ENCODE results near the gene TRPT1. TPM values are rescaled to one million over a fixed set of nuclear protein-coding genes. Genes with fewer than 3 reads are reported as not detected.
A peak's percentile ranks its signal among the peaks of the same experiment; 100 is the strongest.

The TRPT1 gene
- total RNA-seq, 4 donors from 2014 or later = 82.5 to 90.2 (median 87.4) TPM

DNA sequence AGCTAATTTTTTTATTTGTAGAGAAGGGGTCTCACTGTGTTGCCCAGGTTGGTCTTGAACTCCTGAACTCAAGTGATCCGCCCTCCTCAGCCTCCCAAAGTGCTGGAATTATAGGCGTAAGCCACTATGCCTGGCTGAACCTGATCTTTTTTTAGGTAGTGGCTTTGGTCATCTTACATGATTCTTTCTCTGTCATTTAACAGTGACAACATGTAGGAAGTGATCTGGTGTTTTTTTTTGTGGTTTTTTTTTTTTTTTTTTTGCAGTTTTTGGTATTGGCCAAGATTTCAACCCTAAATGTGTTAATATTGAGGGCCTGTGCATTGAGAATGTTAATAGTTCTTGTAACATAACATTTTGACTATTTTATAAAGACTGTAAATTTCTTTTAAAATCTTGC is 27.5 kb downstream of the TRPT1 start:
- Histone ChIP-seq H3K9me3 (no peaks in the 10 kb centered on the region), H3K4me3 (no peak overlapping the region), H3K27me3 (no peaks in the 10 kb centered on the region), H3K27ac (no peak overlapping the region), H3K36me3 (peaks cover 3 to 100% (median 9%) of the 10 kb centered on the region in 3 donors), H3K4me1 (no peaks in the 10 kb centered on the region)
- no peak for TF ChIP-seq POLR2A (IDR thresholded peaks at IDR 0.05)
- TF ChIP-seq, protein P1, sequence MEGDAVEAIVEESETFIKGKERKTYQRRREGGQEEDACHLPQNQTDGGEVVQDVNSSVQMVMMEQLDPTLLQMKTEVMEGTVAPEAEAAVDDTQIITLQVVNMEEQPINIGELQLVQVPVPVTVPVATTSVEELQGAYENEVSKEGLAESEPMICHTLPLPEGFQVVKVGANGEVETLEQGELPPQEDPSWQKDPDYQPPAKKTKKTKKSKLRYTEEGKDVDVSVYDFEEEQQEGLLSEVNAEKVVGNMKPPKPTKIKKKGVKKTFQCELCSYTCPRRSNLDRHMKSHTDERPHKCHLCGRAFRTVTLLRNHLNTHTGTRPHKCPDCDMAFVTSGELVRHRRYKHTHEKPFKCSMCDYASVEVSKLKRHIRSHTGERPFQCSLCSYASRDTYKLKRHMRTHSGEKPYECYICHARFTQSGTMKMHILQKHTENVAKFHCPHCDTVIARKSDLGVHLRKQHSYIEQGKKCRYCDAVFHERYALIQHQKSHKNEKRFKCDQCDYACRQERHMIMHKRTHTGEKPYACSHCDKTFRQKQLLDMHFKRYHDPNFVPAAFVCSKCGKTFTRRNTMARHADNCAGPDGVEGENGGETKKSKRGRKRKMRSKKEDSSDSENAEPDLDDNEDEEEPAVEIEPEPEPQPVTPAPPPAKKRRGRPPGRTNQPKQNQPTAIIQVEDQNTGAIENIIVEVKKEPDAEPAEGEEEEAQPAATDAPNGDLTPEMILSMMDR (IDR thresholded peaks at IDR 0.05) = no peak
- DNase-seq = no peak

DNA sequence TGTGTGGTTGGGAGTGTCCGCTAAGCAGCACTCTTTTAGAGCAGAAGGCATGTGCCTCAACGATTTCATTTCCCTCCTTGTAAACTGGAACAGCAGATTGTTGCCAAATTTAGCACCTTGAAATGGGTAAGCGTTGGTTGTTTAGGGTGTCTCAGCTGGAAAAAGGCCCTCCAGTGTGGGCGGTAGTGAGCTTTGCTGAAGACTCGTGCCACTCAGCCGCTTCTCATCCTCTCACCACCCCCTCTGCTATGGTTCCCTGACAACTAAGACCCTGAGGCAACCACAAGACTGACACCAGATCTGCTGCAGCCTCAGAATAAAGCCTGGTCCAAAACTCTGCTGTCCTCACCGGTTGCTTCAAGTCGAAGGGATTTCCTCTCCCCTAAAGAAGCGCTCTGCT is 29.4 kb downstream of the TRPT1 start:
- TF ChIP-seq POLR2A (IDR thresholded peaks at IDR 0.05) = no peak
- TF ChIP-seq, protein P1 (IDR thresholded peaks at IDR 0.05) = no peak
- no peaks in the 10 kb centered on the region for H3K27me3 ChIP-seq
- H3K4me1 ChIP-seq = no peaks in the 10 kb centered on the region
- peaks cover 0 to 93% (median 9%) of the 10 kb centered on the region in 3 donors for H3K36me3 ChIP-seq
- no peak overlapping the region for H3K27ac ChIP-seq
- no peaks in the 10 kb centered on the region for H3K9me3 ChIP-seq
- no peak overlapping the region for H3K4me3 ChIP-seq
- no peak for DNase-seq

DNA sequence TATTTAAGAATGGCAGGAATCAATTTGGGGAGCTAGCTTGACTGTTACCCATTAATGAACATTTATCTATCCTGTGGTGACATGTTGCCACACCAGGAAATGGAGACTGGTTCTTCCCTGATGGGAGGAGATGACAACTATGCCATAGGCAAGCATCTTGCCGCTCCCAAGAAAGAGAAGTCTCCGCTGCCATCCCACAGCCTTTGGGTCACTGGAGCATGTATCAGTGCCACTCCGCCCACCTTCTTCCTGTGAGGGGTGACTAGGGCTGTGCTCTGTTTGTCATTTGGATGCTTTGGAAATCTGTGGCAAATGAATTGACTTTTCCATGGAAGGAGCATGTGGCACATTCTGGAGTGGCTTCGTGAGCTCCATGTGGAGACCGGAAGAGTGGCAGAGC is 33.6 kb downstream of the TRPT1 start:
- Histone ChIP-seq H3K4me3 (no peak overlapping the region), H3K27me3 (no peaks in the 10 kb centered on the region), H3K9me3 (no peaks in the 10 kb centered on the region), H3K36me3 (peaks cover 0 to 58% (median 9%) of the 10 kb centered on the region in 3 donors), H3K27ac (no peak overlapping the region), H3K4me1 (no peaks in the 10 kb centered on the region)
- TF ChIP-seq POLR2A (IDR thresholded peaks at IDR 0.05) = no peak
- TF ChIP-seq, protein P1 (IDR thresholded peaks at IDR 0.05) = no peak
- no peak for DNase-seq

DNA sequence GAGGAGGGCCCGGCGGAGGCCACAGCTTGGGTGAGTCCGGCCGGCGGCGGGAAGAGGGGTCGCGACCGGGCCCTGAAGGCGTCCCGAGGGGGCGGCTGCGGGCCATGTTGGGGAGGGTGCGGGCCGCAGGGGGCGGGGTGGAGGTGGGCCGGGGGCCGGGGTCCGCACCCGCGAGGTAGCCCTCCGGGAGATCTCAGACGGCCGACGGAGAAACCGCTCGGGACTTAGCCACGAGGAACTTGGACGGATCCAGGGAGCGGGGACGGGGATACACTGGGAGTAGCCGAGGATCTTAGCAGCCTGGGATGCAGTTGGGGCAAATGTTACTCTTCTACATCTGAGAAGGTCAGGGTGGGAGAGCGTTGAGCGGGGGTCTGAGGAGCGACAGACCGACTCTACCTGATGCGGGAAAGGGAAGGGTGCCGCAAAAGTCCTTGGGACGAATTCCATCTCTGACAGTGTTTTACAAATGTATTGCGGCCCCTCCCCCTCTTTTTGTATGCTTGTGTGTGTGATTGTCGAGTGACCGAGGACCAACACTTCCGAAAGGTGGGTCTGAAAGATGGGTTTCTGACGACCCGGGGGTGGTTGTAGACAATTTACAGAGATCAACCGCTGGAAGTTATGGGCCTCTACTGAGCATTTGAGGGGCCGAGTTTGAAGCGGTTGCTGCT is 39.4 kb downstream of the TRPT1 start:
- Histone ChIP-seq H3K4me3 (no peak overlapping the region), H3K9me3 (no peaks in the 10 kb centered on the region), H3K27me3 (no peaks in the 10 kb centered on the region), H3K36me3 (peaks cover 0 to 7% (median 0%) of the 10 kb centered on the region in 3 donors), H3K27ac (peak overlapping the region in 2 of 4 donors; percentile 90 to 93), H3K4me1 (peaks cover 0 to 26% (median 4%) of the 10 kb centered on the region in 4 donors)
- DNase-seq = no peak
- no peak for TF ChIP-seq POLR2A (IDR thresholded peaks at IDR 0.05)
- TF ChIP-seq, protein P1 (IDR thresholded peaks at IDR 0.05) = no peak

DNA sequence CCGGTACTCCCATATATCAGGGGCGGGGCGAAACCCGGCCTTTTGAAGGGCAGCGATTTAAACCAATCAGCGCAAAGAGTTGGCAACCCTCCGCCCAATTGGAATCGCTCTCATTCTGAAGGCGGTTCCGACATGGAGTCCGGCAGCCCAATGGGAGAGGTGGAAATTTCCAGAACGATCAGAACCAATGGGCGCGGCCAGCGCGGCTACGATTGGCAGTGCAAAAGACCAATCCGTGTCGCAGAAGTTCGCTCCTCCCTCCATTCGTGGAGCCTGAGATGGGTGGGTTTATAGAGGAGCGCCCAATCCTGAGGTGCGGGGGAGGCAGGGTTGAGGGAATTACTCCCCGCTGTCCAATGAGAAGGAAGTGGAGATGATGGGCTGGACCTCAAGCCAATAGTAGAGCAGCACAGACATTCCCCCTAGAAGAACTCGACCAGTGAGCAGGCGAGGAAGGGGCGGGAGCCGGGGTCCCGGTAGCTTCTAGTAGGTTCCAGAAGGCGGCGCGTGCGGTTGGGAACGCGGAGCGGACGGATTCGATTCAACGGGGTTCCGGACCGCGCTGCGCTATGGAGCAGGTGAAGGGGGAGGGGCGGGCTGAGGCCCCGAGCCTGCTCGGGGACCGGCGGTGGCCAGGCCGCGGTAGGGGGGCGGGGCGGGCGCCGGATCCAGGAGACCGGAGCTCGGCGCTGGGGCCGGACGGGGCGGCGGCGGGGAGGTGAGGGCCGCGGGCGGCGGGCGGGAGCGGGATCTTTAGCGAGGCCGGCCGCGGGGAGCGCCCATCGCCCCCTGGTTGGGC is 40.1 kb downstream of the TRPT1 start, which contains the start of gene STIP1:
TSS of gene STIP1 (plus strand) at position 479 of the 799 bp plus-strand sequence. CDS start at position 570, 91 bp downstream.
- H3K27me3 ChIP-seq = no peaks in the 10 kb centered on the region
- peak; percentile 16 to 81 for TF ChIP-seq POLR2A (IDR thresholded peaks at IDR 0.05)
- TF ChIP-seq, protein P1 (IDR thresholded peaks at IDR 0.05) = peak in 4 of 6 experiments; percentile 33 to 63 (median 50)
- H3K27ac ChIP-seq = peak within 1 kb of the TSS in 3 of 4 donors; percentile 93 to 97 (median 95)
- no peaks in the 10 kb centered on the region for H3K9me3 ChIP-seq
- H3K36me3 ChIP-seq = peaks cover 0 to 7% (median 0%) of the 10 kb centered on the region in 3 donors
- DNase-seq = peak; percentile 97 to 99 (median 98)
- peaks cover 0 to 33% (median 8%) of the 10 kb centered on the region in 4 donors for H3K4me1 ChIP-seq
- H3K4me3 ChIP-seq = peak within 1 kb of the TSS; percentile 69 to 90 (median 72)
